Cardiac fibroblast (primary cell): ENCODE data around the gene JADE3.
"Not testable (repeated sequence)": the region's sequence is repeated elsewhere in the genome, so short reads cannot be mapped to it uniquely, and the experiment has no call there.

ENCODE experiments used
- DNase-seq, 2 donors: peaks; one replicate each; pipeline versions ENCODE4 v3.0.0 to v3.0.0-alpha.2; 2010; ENCODE audit warnings: low read depth in 2 of 2
- H3K4me3 ChIP-seq, 2 donors: replicated peaks in 1 of 2; 1 replicate in 1 of 2; 2 replicates in 1 of 2; pipeline ENCODE4 v1.5.1; 2011; ENCODE audit warnings: low read depth in 2 of 2, low read length in 2 of 2, mild to moderate bottlenecking in 2 of 2, moderate library complexity in 1 of 2
- TF ChIP-seq, protein P1 (sequence below): IDR thresholded peaks from one replicate; pipeline ENCODE4 v1.5.1; 2011; ENCODE audit warnings: low read depth, mild to moderate bottlenecking, low read length, inconsistent platforms

The JADE3 gene

DNA sequence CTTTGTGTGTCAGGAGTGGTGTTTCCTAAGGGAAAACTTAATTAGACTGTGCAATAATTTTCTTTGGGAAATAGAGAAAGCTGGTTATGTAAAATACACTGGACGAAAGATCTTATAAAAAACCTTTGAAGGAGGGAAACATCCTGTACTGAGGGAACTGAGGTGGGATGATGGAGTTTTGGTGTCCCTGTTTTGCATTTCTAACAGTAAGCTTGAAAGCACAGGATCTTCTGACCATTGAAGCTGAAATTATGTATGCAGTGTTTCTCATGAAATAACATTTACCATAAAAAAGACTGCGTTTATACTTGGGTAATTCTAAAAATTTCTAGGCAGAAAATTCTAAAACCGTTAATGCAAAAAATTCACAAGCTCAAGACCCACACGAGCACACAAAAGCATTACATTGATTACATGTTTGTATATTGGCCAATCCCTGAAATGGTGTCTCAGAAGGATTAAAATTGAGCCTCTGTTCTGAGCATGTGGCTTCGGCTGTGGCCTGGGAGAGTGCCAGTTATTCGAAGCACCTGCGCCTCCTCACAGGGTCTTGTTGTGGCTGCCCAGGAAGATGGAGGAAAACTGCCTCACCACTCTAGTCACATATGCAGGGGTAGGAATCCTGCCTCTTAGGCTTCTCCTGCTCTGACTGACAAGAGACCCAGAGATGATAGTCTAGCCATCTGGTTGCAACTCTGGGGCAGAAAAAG lies 49.5 kb downstream of the JADE3 start:
- DNase-seq: no peak
- no peak overlapping the region for H3K4me3 ChIP-seq
- TF ChIP-seq, protein P1, sequence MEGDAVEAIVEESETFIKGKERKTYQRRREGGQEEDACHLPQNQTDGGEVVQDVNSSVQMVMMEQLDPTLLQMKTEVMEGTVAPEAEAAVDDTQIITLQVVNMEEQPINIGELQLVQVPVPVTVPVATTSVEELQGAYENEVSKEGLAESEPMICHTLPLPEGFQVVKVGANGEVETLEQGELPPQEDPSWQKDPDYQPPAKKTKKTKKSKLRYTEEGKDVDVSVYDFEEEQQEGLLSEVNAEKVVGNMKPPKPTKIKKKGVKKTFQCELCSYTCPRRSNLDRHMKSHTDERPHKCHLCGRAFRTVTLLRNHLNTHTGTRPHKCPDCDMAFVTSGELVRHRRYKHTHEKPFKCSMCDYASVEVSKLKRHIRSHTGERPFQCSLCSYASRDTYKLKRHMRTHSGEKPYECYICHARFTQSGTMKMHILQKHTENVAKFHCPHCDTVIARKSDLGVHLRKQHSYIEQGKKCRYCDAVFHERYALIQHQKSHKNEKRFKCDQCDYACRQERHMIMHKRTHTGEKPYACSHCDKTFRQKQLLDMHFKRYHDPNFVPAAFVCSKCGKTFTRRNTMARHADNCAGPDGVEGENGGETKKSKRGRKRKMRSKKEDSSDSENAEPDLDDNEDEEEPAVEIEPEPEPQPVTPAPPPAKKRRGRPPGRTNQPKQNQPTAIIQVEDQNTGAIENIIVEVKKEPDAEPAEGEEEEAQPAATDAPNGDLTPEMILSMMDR: no peak

DNA sequence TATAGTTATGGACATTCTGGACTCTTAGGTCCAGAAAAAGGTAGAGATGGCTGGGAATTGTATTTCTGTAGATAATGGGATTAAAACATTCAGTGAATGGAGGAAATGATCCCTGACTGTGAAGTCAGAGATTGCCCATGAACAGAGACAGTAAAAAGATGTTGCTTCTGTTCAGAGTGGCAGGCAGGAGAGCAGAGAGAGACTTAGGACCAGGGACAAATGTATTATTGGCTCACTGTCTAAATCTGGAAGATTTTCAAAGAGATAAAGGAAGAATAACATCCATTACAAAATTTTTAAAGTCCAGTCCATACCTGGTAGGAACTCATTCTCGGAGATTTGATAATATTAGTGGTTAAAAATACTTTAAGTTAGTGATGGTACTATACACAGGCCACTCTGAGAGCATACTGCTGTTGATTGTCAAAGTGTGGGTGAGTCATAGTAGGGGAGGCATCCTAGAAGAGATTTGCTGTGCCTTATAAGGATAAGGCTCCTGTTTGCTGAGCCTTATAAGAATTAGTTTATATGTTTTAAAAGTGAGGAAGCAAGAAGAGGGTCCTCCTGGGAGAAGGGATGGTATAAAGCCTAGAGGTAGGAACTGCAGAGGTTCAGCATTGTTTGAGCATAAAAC lies 53.0 kb downstream of the JADE3 start:
- TF ChIP-seq, protein P1: no peak
- H3K4me3 ChIP-seq: no peak overlapping the region
- DNase-seq: peak; percentile 50 to 52

DNA sequence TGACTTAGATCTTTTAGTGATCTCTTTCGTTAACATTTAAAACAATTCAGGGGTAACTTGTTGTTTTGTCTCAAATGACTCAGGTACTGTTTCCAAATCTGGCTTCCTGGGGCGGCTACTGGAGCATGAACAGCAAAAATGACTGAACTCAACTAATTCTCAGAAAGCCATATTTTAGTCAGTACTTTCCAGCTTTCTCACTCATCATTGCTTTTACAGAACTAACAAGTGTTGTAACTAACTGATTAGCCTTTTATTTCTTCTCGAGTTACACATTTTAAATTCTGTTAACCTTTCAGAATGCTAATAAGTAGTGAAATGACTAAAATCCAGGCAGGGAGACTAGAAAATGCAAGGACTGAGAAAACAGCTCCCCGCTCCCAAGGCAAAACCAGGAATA lies 55.3 kb downstream of the JADE3 start:
- H3K4me3 ChIP-seq: no peak overlapping the region
- TF ChIP-seq, protein P1: no peak
- no peak for DNase-seq

DNA sequence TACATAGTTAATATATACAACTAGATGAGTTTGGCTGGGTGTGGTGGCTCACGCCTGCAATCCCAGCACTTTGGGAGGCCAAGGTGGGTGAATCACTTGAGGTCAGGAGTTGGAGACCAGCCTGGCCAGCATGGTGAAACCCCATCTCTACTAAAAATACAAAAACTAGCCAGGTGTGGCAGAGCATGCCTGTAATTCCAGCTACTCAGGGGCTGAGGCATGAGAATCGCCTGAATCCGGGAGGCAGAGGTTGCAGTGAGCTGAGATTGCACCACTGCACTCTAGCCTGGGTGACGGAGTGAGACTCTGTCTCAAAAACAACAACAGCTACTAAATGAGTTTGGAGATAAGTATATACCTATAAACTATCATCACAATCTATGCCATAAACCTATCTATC lies 64.8 kb downstream of the JADE3 start:
- H3K4me3 ChIP-seq, DNase-seq: not testable (repeated sequence)

DNA sequence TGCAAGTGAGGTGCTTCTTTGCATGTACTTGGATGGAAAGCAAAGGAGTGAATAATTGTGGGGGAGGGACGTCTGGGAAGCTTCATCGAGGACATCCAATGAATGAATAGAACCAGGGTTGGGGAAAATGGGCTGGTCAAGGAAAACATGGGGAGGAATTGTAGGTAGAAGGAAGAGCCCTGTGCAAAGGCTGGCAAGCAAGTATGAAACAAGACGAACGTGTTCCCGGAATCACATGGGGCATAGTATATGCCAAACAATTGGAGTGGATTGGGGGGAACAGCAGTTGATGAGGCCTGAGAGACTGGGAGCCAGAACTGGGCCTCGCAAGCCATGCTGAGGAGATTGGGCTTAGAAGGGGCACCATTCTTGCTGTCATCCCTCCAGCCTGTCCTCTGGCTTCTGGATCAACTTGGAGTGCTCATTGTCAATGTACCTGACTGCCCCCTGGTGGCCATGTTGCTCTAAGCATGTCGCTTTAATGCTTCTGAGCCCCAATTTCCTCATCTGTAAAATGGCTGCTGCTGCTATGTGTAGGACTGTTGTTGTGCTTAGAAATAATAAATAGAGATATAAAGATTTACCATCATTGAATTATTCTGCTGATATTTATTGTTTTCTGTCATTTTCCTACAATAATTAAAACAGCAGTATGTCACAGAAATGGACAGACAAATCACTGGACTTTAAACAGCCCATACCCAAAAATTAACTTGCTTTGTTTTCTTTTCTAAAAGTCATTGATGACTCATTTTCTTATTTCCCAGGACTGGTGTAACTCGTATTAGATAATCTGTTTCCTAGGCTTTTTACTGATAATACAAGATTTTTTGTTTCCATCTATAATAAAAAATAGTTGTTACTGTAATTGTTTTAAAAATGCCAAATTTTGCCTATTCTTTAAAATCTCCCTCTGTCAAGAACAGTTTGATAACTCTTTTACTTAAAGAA lies 66.4 kb downstream of the JADE3 start:
- TF ChIP-seq, protein P1: peak; percentile 65
- peak; percentile 77 to 89 for DNase-seq
- H3K4me3 ChIP-seq: no peak overlapping the region

DNA sequence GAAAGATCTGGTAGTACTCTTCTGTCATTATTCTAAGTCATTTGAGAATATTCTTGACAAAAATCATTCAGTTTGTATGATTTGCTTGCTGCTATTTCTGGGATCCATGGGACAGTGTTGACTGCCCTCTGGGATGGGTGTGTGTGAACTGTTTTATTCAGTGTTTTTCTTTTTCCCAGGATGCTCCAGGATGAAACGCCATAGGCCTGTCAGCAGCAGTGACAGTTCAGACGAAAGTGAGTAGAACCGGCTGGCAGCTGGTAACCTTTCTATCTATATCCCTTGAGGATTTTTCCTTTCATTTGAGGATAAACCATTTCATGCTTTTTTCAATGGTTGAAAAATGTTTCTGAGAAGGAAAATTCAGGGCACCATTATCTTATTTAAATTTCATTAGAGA lies 72.5 kb downstream of the JADE3 start:
- H3K4me3 ChIP-seq: no peak overlapping the region
- TF ChIP-seq, protein P1: no peak
- DNase-seq: no peak

DNA sequence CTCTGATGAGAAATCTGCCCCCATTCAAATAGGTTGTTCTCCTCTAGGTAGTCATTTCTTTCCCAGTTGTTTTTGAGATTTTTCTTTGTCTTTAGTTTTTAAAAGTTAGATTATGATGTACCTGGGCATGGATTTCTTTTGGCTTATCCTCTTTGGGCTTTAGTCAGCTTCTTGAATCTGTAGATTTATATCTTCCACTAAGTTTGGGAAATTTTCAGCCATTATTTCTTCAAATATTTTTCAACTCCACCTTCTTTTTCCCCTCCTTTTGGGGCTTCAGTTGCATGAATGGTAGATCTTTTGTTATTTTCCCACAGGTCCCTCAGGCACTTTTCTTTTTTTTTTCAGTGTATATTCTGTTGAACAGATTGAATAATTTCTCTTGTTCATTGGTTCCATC lies 77.3 kb downstream of the JADE3 start:
- no peak overlapping the region for H3K4me3 ChIP-seq
- no peak for DNase-seq
- TF ChIP-seq, protein P1: no peak
